ENCODE measurements around the gene PCSK7.

- TF ChIP-seq CTCF (tag by site-specific recombination; IDR thresholded peaks at IDR 0.05) (peak; percentile 19; the same call in 1 of the 2 replicates), YY1 (tag by site-specific recombination; IDR thresholded peaks at IDR 0.05) (no peak), ATF2 (tag by site-specific recombination; IDR thresholded peaks at IDR 0.05; ENCODE audit: low read depth) (no peak), ZNF513 (tag by site-specific recombination; IDR thresholded peaks at IDR 0.05) (no peak), ZFP3 (tag by site-specific recombination; IDR thresholded peaks at IDR 0.05; ENCODE audit: low read depth) (no peak), REST (tag by site-specific recombination; IDR thresholded peaks at IDR 0.05) (no peak), KLF1 (tag by site-specific recombination; IDR thresholded peaks at IDR 0.05) (no peak), KLF10 (tag by site-specific recombination; IDR thresholded peaks at IDR 0.05) (no peak), TCF7L2 (IDR thresholded peaks at IDR 0.05; ENCODE audit: borderline replicate concordance, low read depth, low read length) (no peak)
These were observed 9.9 kb downstream of the PCSK7 start for GRCh38 chr11:117221775-117222517.

All from HEK293 (cell line).